Endothelial cell of umbilical vein (primary cell): ENCODE measurements around the gene WIZ. TPM values are rescaled to one million over a fixed set of nuclear protein-coding genes. Genes with fewer than 3 reads are reported as not detected.

Experiments used
- BruUV-seq: library from RNA; stranded (reverse); fragments of 400-500 nt; replicated peaks from 2 replicates; lab custom pipeline; 2021; lab: Mats Ljungman, UMichigan
- CTCF ChIA-PET: fragments of 300-600, 350-600 bp; sonication (Branson Sonifier 250); formaldehyde crosslinking; loops from one replicate; lab custom pipeline; 2021; ENCODE audit warnings: antibody characterized with exemption, inconsistent platforms; lab: Charles Lee
- POLR2A ChIA-PET: fragments of 300-600, 350-600 bp; sonication (Branson Sonifier 250); formaldehyde crosslinking; loops from one replicate; lab custom pipeline; 2021; ENCODE audit warnings: antibody characterized with exemption, inconsistent platforms; lab: Charles Lee
- DNase-seq: peaks from one replicate; pipeline ENCODE4 v3.0.0-alpha.2; 2011; ENCODE audit warnings: low read depth, low spot score
- FAIRE-seq: peaks from 2 replicates; lab custom pipeline; 2011; peaks lifted over from hg19 to GRCh38; lab: Jason Lieb, UNC
- H2AFZ ChIP-seq: 2 replicates; pipeline ENCODE4 v1.6.0; 2012; ENCODE audit warnings: low read depth, low read length, control low read depth, inconsistent platforms
- H3K27ac ChIP-seq: 2 replicates; pipeline ENCODE4 v1.5.1; 2011; ENCODE audit warnings: low read depth, mild to moderate bottlenecking, control low read depth, low read length, moderate library complexity; ENCODE audit not compliant: insufficient read depth
- H3K27me3 ChIP-seq, 2 experiments: 2 replicates each; pipeline versions ENCODE4 v1.6.0 to v1.6.1; 2011; ENCODE audit warnings: low read length in 2 of 2, mixed read lengths in 1 of 2; ENCODE audit not compliant: control insufficient read depth in 2 of 2, insufficient read depth in 2 of 2
- H3K36me3 ChIP-seq, 2 experiments: 2 replicates in 1 of 2; 3 replicates in 1 of 2; pipeline ENCODE4 v1.5.1; 2011; ENCODE audit warnings: low read length in 2 of 2, mild to moderate bottlenecking in 1 of 2, moderate library complexity in 1 of 2; ENCODE audit not compliant: control insufficient read depth in 2 of 2, insufficient read depth in 2 of 2; ENCODE audit errors: extremely low read depth in 1 of 2
- H3K4me1 ChIP-seq: 3 replicates; pipeline ENCODE4 v1.5.1; 2011; ENCODE audit warnings: mild to moderate bottlenecking, low read length; ENCODE audit not compliant: control insufficient read depth, insufficient read depth; ENCODE audit errors: extremely low read depth
- H3K4me2 ChIP-seq: 2 replicates; pipeline ENCODE4 v1.6.1; 2011; ENCODE audit warnings: low read length, control low read depth, mixed read lengths; ENCODE audit not compliant: insufficient read depth
- H3K4me3 ChIP-seq, 3 experiments: fragments of 200-600 bp in 1 of 3; sonication (generic), shearing (Covaris generic) in 1 of 3; replicated peaks in 1 of 3; 2 replicates each; pipeline ENCODE4 v1.5.1; 2011 to 2016; ENCODE audit warnings: control low read depth in 3 of 3, low read length in 3 of 3, mild to moderate bottlenecking in 2 of 3, inconsistent platforms in 1 of 3, low read depth in 1 of 3, moderate library complexity in 1 of 3; ENCODE audit not compliant: insufficient read depth in 1 of 3
- H3K79me2 ChIP-seq: 2 replicates; pipeline ENCODE4 v1.6.0; 2012; ENCODE audit warnings: low read length, inconsistent platforms; ENCODE audit not compliant: control insufficient read depth, insufficient read depth
- H3K9ac ChIP-seq: replicated peaks from 2 replicates; pipeline ENCODE3; 2011; ENCODE audit warnings: low read length, control low read depth; ENCODE audit not compliant: insufficient read depth; ENCODE audit errors: extremely low read depth
- H3K9me1 ChIP-seq: replicated peaks from 3 replicates; pipeline ENCODE4 v1.6.0; 2011; ENCODE audit warnings: mild to moderate bottlenecking, low read length; ENCODE audit not compliant: control insufficient read depth, insufficient read depth; ENCODE audit errors: extremely low read depth
- H3K9me3 ChIP-seq: replicated peaks from 2 replicates; pipeline ENCODE4 v1.5.1; 2012; ENCODE audit warnings: low read length, inconsistent platforms; ENCODE audit not compliant: control insufficient read depth, insufficient read depth
- H4K20me1 ChIP-seq: replicated peaks from 2 replicates; pipeline ENCODE3; 2011; ENCODE audit warnings: mild to moderate bottlenecking, low read length; ENCODE audit not compliant: control insufficient read depth, insufficient read depth; ENCODE audit errors: extremely low read depth
- CTCF ChIP-seq, 2 donors: IDR thresholded peaks; 1 replicate in 1 of 2; 2 replicates in 1 of 2; pipeline ENCODE4 v1.5.1; 2011; ENCODE audit warnings: low read length in 2 of 2, mild to moderate bottlenecking in 2 of 2, moderate library complexity in 2 of 2, control low read depth in 1 of 2, inconsistent platforms in 1 of 2, low read depth in 1 of 2; ENCODE audit not compliant: insufficient read depth in 1 of 2; ENCODE audit errors: extremely low read depth in 1 of 2
- EZH2 ChIP-seq: IDR thresholded peaks from 2 replicates; pipeline ENCODE4 v1.6.1; 2012; ENCODE audit warnings: borderline replicate concordance, low read depth, mild to moderate bottlenecking, moderate library complexity, low read length, inconsistent platforms; ENCODE audit not compliant: severe bottlenecking
- FOS ChIP-seq: IDR thresholded peaks from 2 replicates; pipeline ENCODE4 v1.6.1; 2011; ENCODE audit warnings: mild to moderate bottlenecking, low read length, moderate library complexity, borderline replicate concordance; ENCODE audit not compliant: insufficient read depth
- GATA2 ChIP-seq: IDR thresholded peaks from 2 replicates; pipeline ENCODE4 v1.7.0; 2011; ENCODE audit warnings: low read depth, mild to moderate bottlenecking, moderate library complexity, mixed read lengths, low read length; ENCODE audit not compliant: insufficient read length, insufficient read depth
- JUN ChIP-seq: IDR thresholded peaks from 2 replicates; pipeline ENCODE4 v1.6.1; 2011; ENCODE audit warnings: borderline replicate concordance, low read depth; ENCODE audit not compliant: insufficient read length, insufficient read depth
- MAX ChIP-seq: IDR thresholded peaks from 2 replicates; pipeline ENCODE4 v1.6.1; 2011; ENCODE audit not compliant: insufficient read depth, insufficient read length
- MYC ChIP-seq: IDR thresholded peaks from one replicate; pipeline ENCODE4 v1.6.1; 2011; ENCODE audit warnings: mild to moderate bottlenecking, low read depth, low read length
- POLR2A ChIP-seq: IDR thresholded peaks from 2 replicates; pipeline ENCODE4 v1.6.1; 2012; ENCODE audit warnings: low read depth, mild to moderate bottlenecking, control low read depth, low read length
- POLR2AphosphoS5 ChIP-seq: IDR thresholded peaks from 2 replicates; pipeline ENCODE4 v1.6.1; 2012; ENCODE audit warnings: low read depth, mild to moderate bottlenecking, control low read depth, low read length, moderate library complexity; ENCODE audit not compliant: insufficient read depth
- dilution Hi-C: fragments of 300-500 bp; cut with MboI; formaldehyde crosslinking; loops from one replicate; pipeline ENCODE4 v1.15.0; 2019; ENCODE audit warnings: low sequenced_read_pairs; ENCODE audit not compliant: extremely low pct_ligation_motif_present
- intact Hi-C: fragments of 100-400 bp; cut with micrococcal nuclease; formaldehyde crosslinking; loops from one replicate; pipeline ENCODE4 v1.10.0; 2022
- polyA plus RNA-seq, 4 experiments: library from polyadenylated mRNA; depleted of rRNA in 3 of 4; stranded (reverse) in 3 of 4; unstranded in 1 of 4; fragments of >200 nt; gene quantifications; 2 replicates each; pipeline versions ENCODE4 v1.2.1 to v1.2.3, GENCODE V29; 2011 to 2012; ENCODE audit warnings: missing spikeins in 1 of 4
- total RNA-seq: library from RNA; stranded (reverse); gene quantifications from 2 replicates; pipeline ENCODE4 v1.2.3, GENCODE V29; 2021

WIZ gene
- total and polyA plus RNA-seq, 2 donors (not counting 3 experiments of a cell fraction or from before 2014, with no cell fraction given), result 21.0 to 47.2 TPM

GRCh38 chr19:15401397-15401710 lies 48.4 kb downstream of the WIZ start:
- DNase-seq (no peak), FAIRE-seq (no peak)
- Histone ChIP-seq H3K9ac (no peak overlapping the region), H3K36me3 (peaks cover 11 to 67% of the 10 kb centered on the region in 2 experiments), H3K9me3 (no peaks in the 10 kb centered on the region), H3K79me2 (peaks cover 39% of the 10 kb centered on the region), H3K4me2 (no peak overlapping the region), H3K4me1 (no peaks in the 10 kb centered on the region), H3K27me3 (no peaks in the 10 kb centered on the region), H2AFZ (no peak overlapping the region), H3K27ac (no peak overlapping the region), H4K20me1 (peaks cover 3% of the 10 kb centered on the region), H3K9me1 (no peaks in the 10 kb centered on the region), H3K4me3 (no peak overlapping the region)
- intact Hi-C loops (no loop called here), dilution Hi-C loops (no loop called here)
- BruUV-seq, result no TSS peak
- ChIA-PET POLR2A (no interaction called here), CTCF (interaction anchor here (1.2 kb wide), 1 partner anchor 21 kb away, joined by 3 read pairs; the partner anchor contains the start of gene AKAP8)
- TF ChIP-seq JUN, result no peak
- no peak for TF ChIP-seq POLR2AphosphoS5
- no peak for TF ChIP-seq MYC
- TF ChIP-seq EZH2, result no peak
- no peak for TF ChIP-seq MAX
- no peak for TF ChIP-seq POLR2A
- TF ChIP-seq FOS, result no peak
- TF ChIP-seq CTCF (IDR thresholded peaks at IDR 0.05; ENCODE audit: extremely low read depth in 1 of 2, insufficient read depth in 1 of 2, low read depth in 1 of 2, low read length in 2 of 2), result no peak
- TF ChIP-seq GATA2, result no peak
